Smooth muscle cell (in vitro differentiated cells): ENCODE measurements around the gene STKLD1. TPM values are rescaled to one million over a fixed set of nuclear protein-coding genes. Genes with fewer than 3 reads are reported as not detected.

ENCODE experiments used
- DNase-seq: peaks from one replicate; lab custom pipeline; 2025; ENCODE audit not compliant: unreplicated experiment; lab: John Stamatoyannopoulos, UW
- H2AFZ ChIP-seq: fragments of 200-600 bp; sonication (generic); 2 replicates; pipeline ENCODE4 v1.6.0; 2016; ENCODE audit warnings: antibody characterized with exemption, low read depth, mild to moderate bottlenecking
- H3F3A ChIP-seq: fragments of 200-600 bp; sonication (generic); 2 replicates; pipeline ENCODE4 v1.6.0; 2017; ENCODE audit warnings: antibody characterized with exemption, low read depth
- H3K27ac ChIP-seq: fragments of 200-600 bp; sonication (generic); 2 replicates; pipeline ENCODE4 v1.5.1; 2016; ENCODE audit warnings: low read depth, mild to moderate bottlenecking
- H3K27me3 ChIP-seq: fragments of 200-600 bp; sonication (generic); 2 replicates; pipeline ENCODE4 v1.6.1; 2016; ENCODE audit warnings: low read depth, mild to moderate bottlenecking
- H3K36me3 ChIP-seq: fragments of 200-600 bp; sonication (generic); 2 replicates; pipeline ENCODE4 v1.5.1; 2016; ENCODE audit warnings: low read depth
- H3K4me1 ChIP-seq: fragments of 200-600 bp; sonication (generic); 2 replicates; pipeline ENCODE4 v1.5.1; 2016; ENCODE audit warnings: low read depth
- H3K4me2 ChIP-seq: fragments of 200-600 bp; sonication (generic); 2 replicates; pipeline ENCODE4 v1.6.0; 2016; ENCODE audit warnings: mild to moderate bottlenecking
- H3K4me3 ChIP-seq: fragments of 200-600 bp; sonication (generic); 2 replicates; pipeline ENCODE4 v1.5.1; 2016; ENCODE audit warnings: mild to moderate bottlenecking
- H3K79me2 ChIP-seq: fragments of 200-600 bp; sonication (generic); 2 replicates; pipeline ENCODE4 v1.6.0; 2016; ENCODE audit warnings: low read depth, mild to moderate bottlenecking
- H3K9ac ChIP-seq: fragments of 200-600 bp; sonication (generic); 2 replicates; pipeline ENCODE4 v1.6.0; 2016; ENCODE audit warnings: low read depth
- H3K9me3 ChIP-seq: fragments of 200-600 bp; sonication (generic); replicated peaks from 2 replicates; pipeline ENCODE4 v1.5.1; 2016; ENCODE audit warnings: low read depth
- H4K20me1 ChIP-seq: fragments of 200-600 bp; sonication (generic); 2 replicates; pipeline ENCODE4 v1.6.0; 2016; ENCODE audit warnings: low read depth
- WGBS: methylation state at CpG from one replicate; pipeline ENCODE4 v1.1.7; 2016; ENCODE audit warnings: low lambda C conversion rate; 5-methylcytosine and 5-hydroxymethylcytosine counted together
- polyA plus RNA-seq: library from polyadenylated mRNA; unstranded; fragments of >200 nt; fragmentation: Nextera tagmentation; extraction: Ambion mirVana; gene quantifications from 2 replicates; pipeline ENCODE4 v1.2.1, GENCODE V29; 2016
- total RNA-seq: library from RNA; depleted of rRNA; stranded (reverse); fragments of >200 nt; gene quantifications from 2 replicates; pipeline ENCODE4 v1.2.3, GENCODE V29; 2014
- TF ChIP-seq, protein P1 (sequence below): fragments of 200-600 bp; sonication (generic); IDR thresholded peaks from 2 replicates; pipeline ENCODE4 v1.5.1; 2017; ENCODE audit warnings: borderline replicate concordance, mild to moderate bottlenecking, antibody characterized with exemption; ENCODE audit not compliant: insufficient read depth, poor library complexity, severe bottlenecking

STKLD1 gene
- total and polyA plus RNA-seq, 2 experiments from 2014 or later = 0.90 to 2.7 TPM

DNA sequence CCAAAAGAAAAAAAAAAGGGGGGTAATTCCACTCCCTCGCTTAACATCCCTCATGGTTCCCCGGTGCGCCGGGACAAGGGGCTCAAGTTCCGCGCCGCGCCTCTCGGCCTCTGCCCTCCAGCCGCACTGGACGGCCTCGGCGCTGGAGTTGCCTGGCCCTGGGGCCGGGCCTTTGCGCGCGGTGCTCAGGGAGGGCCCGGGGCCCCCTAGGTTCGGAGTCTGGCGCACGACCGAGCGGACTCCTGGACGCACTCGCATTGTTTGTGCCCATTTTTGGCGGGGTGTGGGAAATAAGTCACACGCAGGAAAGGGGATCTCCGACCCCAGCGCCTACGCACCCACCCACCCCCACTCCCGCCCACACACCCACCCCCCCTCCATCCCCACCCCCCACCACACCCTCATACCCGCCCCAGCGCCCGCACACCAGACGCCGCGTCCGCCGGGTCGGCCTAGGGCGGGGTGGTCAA is 28.6 kb upstream of the STKLD1 start:
- peaks cover 13% of the 10 kb centered on the region for H3K4me1 ChIP-seq
- H3K79me2 ChIP-seq = peaks cover 45% of the 10 kb centered on the region
- TF ChIP-seq, protein P1, sequence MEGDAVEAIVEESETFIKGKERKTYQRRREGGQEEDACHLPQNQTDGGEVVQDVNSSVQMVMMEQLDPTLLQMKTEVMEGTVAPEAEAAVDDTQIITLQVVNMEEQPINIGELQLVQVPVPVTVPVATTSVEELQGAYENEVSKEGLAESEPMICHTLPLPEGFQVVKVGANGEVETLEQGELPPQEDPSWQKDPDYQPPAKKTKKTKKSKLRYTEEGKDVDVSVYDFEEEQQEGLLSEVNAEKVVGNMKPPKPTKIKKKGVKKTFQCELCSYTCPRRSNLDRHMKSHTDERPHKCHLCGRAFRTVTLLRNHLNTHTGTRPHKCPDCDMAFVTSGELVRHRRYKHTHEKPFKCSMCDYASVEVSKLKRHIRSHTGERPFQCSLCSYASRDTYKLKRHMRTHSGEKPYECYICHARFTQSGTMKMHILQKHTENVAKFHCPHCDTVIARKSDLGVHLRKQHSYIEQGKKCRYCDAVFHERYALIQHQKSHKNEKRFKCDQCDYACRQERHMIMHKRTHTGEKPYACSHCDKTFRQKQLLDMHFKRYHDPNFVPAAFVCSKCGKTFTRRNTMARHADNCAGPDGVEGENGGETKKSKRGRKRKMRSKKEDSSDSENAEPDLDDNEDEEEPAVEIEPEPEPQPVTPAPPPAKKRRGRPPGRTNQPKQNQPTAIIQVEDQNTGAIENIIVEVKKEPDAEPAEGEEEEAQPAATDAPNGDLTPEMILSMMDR = no peak
- H3K4me3 ChIP-seq = peak overlapping the region; percentile 85
- no peaks in the 10 kb centered on the region for H3K9me3 ChIP-seq
- 1% methylated on average over 31 of the region's 41 CpGs for WGBS
- peak overlapping the region; percentile 96 for H3K9ac ChIP-seq
- no peak overlapping the region for H2AFZ ChIP-seq
- no peak for DNase-seq
- peak overlapping the region; percentile 96 for H3K4me2 ChIP-seq
- peaks cover 36% of the 10 kb centered on the region for H3F3A ChIP-seq
- peak overlapping the region; percentile 97 for H3K27ac ChIP-seq
- H3K36me3 ChIP-seq = no peaks in the 10 kb centered on the region
- peaks cover 65% of the 10 kb centered on the region for H4K20me1 ChIP-seq
- no peaks in the 10 kb centered on the region for H3K27me3 ChIP-seq

DNA sequence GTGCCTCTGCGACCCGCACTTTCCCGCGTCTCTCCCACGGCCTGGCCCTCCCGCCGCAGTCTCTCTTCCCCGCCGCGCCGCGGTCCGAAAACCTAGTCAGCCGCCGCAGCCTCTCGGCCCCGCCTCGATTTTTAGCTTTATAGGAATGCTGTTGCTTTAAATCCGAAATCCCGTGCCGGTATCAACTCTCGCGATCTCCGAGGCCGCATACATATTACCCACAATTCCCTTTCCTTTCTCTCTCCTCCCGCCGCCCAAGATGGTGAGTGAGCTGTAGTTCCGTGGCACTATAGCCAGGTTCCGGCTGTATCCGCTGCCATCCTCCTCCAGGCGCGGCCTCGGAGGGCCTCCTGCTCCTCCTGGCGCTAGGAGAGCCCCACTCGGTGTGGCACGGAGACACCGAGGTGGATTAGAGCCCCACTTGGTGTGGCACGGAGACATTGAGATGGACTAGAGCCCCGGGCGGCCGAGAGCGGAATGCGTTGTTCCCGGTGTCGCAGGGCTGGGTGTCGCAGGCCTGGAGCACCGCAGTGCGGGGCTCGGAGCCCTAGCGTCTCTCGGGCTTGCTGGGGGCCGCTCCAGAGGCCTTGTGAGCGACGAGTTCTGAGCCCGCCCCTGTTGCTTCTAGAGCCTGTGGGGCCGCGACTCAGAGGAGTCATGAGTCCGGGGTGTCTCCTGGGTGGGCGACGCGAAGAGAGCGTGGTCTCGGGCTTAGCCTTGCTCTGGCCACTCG is 28.0 kb upstream of the STKLD1 start, which contains the start of the genes MED22 and RPL7A:
Gene MED22, minus strand, starts transcription at position 147 of the 733 bp plus-strand sequence. CDS start 1,469 bp downstream, outside the sequence.
Gene RPL7A, plus strand, starts transcription at position 234 of the 733 bp plus-strand sequence. Its CDS starts 26 bp downstream, at position 260.
- Histone ChIP-seq H3K4me3 (peak within 1 kb of the TSS; percentile 85), H4K20me1 (peaks cover 65% of the 10 kb centered on the region), H3K4me2 (peak within 1 kb of the TSS; percentile 96), H3K9ac (peak within 1 kb of the TSS; percentile 96), H3K27ac (peak within 1 kb of the TSS; percentile 97), H3K27me3 (no peaks in the 10 kb centered on the region), H2AFZ (peak within 1 kb of the TSS; percentile 20), H3K4me1 (peaks cover 13% of the 10 kb centered on the region), H3F3A (peaks cover 41% of the 10 kb centered on the region), H3K36me3 (no peaks in the 10 kb centered on the region), H3K79me2 (peaks cover 45% of the 10 kb centered on the region), H3K9me3 (no peaks in the 10 kb centered on the region)
- peak; percentile 73 for DNase-seq
- TF ChIP-seq, protein P1 = no peak
- WGBS = under 1% methylated on average over 64 of the region's 64 CpGs

DNA sequence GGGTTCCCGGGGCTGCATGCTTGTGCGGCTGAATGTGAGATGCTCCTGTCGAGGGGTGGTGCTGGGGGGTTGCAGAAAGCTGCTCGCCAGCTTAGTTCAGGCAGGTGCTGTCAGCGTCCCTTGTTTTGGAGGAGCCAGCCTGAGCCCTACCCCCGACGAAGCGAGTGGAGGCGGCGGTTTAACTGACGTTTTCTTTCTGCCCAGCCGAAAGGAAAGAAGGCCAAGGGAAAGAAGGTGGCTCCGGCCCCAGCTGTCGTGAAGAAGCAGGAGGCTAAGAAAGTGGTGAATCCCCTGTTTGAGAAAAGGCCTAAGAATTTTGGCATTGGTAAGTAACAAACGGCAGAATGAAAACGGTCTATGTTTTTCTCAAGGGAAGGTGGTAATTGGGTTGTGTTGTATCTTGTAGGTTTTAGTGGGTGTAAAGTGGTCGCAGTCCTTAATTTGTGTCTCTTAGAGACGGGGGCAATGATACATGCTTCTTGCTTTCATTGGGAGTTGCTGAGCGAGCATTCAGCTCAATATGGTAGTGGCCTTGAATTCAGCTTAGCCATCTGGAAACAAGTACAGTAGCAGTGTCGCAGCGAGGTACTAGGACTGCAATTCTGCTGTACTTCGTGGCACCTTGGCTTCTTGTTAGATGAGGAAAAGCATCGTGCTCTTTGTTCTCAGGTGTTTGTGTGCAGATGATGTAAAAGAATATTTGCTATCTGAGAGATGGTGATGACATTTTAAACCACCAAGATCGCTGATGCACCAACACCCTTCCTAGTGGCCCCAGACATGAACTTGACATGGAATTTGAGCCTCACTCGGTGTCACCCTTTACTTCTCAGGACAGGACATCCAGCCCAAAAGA is 27.2 kb upstream of the STKLD1 start:
- no peak for DNase-seq
- peaks cover 65% of the 10 kb centered on the region for H4K20me1 ChIP-seq
- no peak overlapping the region for H2AFZ ChIP-seq
- peak overlapping the region; percentile 97 for H3K27ac ChIP-seq
- H3K4me2 ChIP-seq = peak overlapping the region; percentile 96
- H3K4me1 ChIP-seq = peaks cover 13% of the 10 kb centered on the region
- H3K36me3 ChIP-seq = no peaks in the 10 kb centered on the region
- peaks cover 49% of the 10 kb centered on the region for H3F3A ChIP-seq
- WGBS = 20% methylated on average over 25 of the region's 25 CpGs
- peak overlapping the region; percentile 85 for H3K4me3 ChIP-seq
- no peaks in the 10 kb centered on the region for H3K9me3 ChIP-seq
- H3K79me2 ChIP-seq = peaks cover 45% of the 10 kb centered on the region
- no peaks in the 10 kb centered on the region for H3K27me3 ChIP-seq
- TF ChIP-seq, protein P1 = no peak
- peak overlapping the region; percentile 96 for H3K9ac ChIP-seq
